Measurements from ENCODE around the gene SETBP1. TPM values are rescaled to one million over a fixed set of nuclear protein-coding genes. Genes with fewer than 3 reads are reported as not detected.

The SETBP1 gene
- total RNA-seq, 1 experiment from 2014 or later: 0.23 TPM

GRCh38 chr18:45068400-45069094 lies 387.9 kb downstream of the SETBP1 start:
- Histone ChIP-seq H3K9me3 (ENCODE audit: control insufficient read depth, insufficient read depth, low read depth, low read length) (no peaks in the 10 kb centered on the region), H3K4me1 (ENCODE audit: control insufficient read depth, insufficient read depth, low read length) (no peaks in the 10 kb centered on the region), H3K36me3 (ENCODE audit: control insufficient read depth, insufficient read depth, low read length) (no peaks in the 10 kb centered on the region), H3K27ac (ENCODE audit: low read length) (no peak overlapping the region), H3K4me3 (ENCODE audit: low read depth in 2 of 2, low read length in 2 of 2) (no peak overlapping the region), H3K27me3 (ENCODE audit: control insufficient read depth, insufficient read depth, low read length) (no peaks in the 10 kb centered on the region)
- CTCF ChIA-PET: no interaction called here
- ATAC-seq: no peak
- BruUV-seq (replicated peaks): no TSS peak
- no peak for DNase-seq (ENCODE audit: low read depth, low spot score)
- intact Hi-C loops (cut with micrococcal nuclease; ENCODE audit: unreplicated experiment) (no loop called here), in situ Hi-C loops (cut with HindIII; ENCODE audit: low pct_unique_long_range_greater_than_20kb, low sequenced_read_pairs) (no loop called here)
- POLR2A ChIA-PET: no interaction called here
- TF ChIP-seq CTCF (IDR thresholded peaks at IDR 0.05) (no peak), REST (IDR thresholded peaks at IDR 0.05; ENCODE audit: insufficient read depth in 1 of 2, low read depth in 2 of 2, low read length in 1 of 2) (no peak), POLR2AphosphoS5 (IDR thresholded peaks at IDR 0.05; ENCODE audit: low read depth, low read length) (no peak), SIN3A (IDR thresholded peaks at IDR 0.05; ENCODE audit: borderline replicate concordance, insufficient read depth, low read depth, low read length) (no peak), TCF7L2 (IDR thresholded peaks at IDR 0.05; ENCODE audit: low read depth, low read length) (no peak)

- no peak overlapping the region for H3K4me3 ChIP-seq (ENCODE audit: low read depth in 2 of 2, low read length in 2 of 2)
- no peak overlapping the region for H3K27ac ChIP-seq (ENCODE audit: low read length)
- H3K36me3 ChIP-seq (ENCODE audit: control insufficient read depth, insufficient read depth, low read length): no peaks in the 10 kb centered on the region
- no peaks in the 10 kb centered on the region for H3K27me3 ChIP-seq (ENCODE audit: control insufficient read depth, insufficient read depth, low read length)
- ChIA-PET CTCF (no interaction called here), POLR2A (no interaction called here)
- in situ Hi-C loops (cut with HindIII; ENCODE audit: low pct_unique_long_range_greater_than_20kb, low sequenced_read_pairs): no loop called here
- DNase-seq (ENCODE audit: low read depth, low spot score) (no peak), ATAC-seq (no peak)
- no TSS peak for BruUV-seq (replicated peaks)
- H3K9me3 ChIP-seq (ENCODE audit: control insufficient read depth, insufficient read depth, low read depth, low read length): no peaks in the 10 kb centered on the region
- TF ChIP-seq REST (IDR thresholded peaks at IDR 0.05; ENCODE audit: insufficient read depth in 1 of 2, low read depth in 2 of 2, low read length in 1 of 2): no peak
- TF ChIP-seq POLR2AphosphoS5 (IDR thresholded peaks at IDR 0.05; ENCODE audit: low read depth, low read length): no peak
- H3K4me1 ChIP-seq (ENCODE audit: control insufficient read depth, insufficient read depth, low read length): no peaks in the 10 kb centered on the region
- intact Hi-C loops (cut with micrococcal nuclease; ENCODE audit: unreplicated experiment): no loop called here
These were observed 388.9 kb downstream of the SETBP1 start for GRCh38 chr18:45069546-45069945.
